Left hindlimb (tissue), 1 donor: ENCODE measurements around the gene ACTR2.
"Not testable (repeated sequence)": the region's sequence is repeated elsewhere in the genome, so short reads cannot be mapped to it uniquely, and the experiment has no call there.

Source experiments
- DNase-seq: peaks from one replicate; pipeline ENCODE4 v3.0.0-alpha.2; 2018

The ACTR2 gene

DNA sequence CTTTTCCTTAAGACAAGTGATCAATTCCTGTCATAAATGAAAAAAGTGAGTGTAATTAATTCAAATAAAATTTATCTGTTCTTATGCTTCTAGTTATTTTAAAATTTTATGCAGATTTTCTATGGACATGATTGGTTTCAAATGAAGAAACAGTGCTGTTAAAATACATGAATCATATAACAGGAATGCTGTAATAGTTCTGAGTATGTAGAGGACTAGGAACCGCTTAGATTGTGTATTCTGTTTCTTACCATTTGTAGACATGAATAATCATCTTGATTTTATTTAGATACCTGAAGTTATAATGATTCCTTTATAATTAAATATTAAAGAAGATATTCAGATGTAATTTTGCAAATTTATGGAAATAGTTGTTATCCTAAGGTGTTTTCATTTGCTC, 3.5 kb downstream of the ACTR2 start:
- DNase-seq, result no peak

DNA sequence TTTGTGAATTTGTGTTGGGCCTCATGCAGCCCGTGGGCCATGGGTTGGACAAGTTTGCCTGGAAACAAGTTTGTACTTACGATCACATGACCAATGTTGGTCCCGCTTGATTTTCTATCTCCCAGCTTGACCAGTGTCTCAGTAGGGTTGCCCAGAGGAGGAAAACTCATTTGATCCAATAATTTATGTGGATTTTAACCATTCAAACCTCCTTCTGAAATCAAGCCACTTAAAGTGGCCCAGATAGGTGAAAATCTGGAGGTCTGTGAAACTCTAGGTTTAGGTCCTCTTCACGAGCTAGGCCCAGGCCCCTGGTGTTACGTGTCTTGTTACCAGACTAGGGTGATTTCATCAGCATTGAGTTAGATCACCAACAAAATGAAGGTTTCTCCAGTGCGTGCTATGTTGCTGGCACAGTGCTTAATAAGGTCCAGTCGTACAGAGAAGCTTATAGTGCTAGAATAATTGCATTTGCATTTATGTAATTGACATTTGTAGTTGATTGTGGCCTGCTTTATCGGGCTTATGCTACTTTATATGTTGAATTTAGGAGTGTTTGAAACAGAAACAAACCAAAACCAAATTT, 4.4 kb downstream of the ACTR2 start:
- no peak for DNase-seq

DNA sequence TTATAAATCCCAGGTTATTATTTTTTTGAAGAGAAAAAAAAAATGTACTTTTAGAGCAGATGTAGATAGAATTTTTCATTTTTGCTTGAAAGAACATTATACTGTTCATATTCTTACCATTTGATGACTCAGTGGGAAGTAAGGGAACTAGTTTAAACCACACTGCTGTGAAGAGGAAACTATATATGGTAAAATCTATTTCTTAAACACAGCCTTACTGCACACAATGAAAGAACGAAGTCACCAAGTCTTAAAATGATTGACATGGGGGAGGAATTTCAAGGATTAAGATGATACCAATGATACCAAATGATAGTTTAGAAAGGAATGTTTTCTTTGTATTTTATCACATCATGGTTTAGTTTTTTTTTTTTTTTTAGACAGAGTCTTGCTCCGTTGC, 5.0 kb downstream of the ACTR2 start:
- no peak for DNase-seq

DNA sequence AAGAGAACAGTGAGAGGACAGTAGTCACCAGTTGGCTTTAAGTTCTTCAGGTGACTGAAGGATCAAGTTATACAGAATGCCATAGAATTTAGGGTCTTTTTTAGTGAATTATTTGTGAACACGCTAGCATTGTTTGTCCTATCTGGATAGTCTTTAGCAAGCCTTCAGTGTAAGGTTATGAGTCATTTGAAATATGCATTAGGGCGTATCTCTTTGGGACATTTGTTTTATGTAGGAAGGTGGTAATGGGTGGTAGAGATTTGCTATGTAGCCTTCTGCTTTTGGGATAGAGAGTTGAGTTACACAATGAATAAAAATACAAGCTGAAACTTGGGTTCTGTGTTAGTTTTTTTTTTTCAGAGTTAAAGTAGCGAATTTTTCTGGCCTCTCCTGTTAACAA, 13.0 kb downstream of the ACTR2 start:
- no peak for DNase-seq

DNA sequence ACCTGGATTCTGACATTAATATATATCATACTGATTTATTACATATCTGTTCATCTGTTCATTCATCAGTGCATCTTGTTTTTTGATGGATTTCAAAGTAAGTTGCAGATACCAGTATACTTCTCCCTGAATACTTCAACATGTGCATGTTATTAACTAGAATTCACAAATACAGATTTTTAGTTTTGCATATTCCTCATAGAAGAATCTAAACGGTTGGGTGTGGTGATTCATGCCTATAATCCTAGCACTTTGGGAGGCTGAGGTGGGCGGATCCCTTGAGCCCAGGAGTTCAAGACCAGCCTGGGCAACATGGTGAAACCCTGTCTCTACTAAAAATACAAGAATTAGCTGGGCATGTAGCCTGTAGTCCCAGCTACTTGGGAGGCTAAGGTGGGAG, 16.8 kb downstream of the ACTR2 start:
- not testable (repeated sequence) for DNase-seq

DNA sequence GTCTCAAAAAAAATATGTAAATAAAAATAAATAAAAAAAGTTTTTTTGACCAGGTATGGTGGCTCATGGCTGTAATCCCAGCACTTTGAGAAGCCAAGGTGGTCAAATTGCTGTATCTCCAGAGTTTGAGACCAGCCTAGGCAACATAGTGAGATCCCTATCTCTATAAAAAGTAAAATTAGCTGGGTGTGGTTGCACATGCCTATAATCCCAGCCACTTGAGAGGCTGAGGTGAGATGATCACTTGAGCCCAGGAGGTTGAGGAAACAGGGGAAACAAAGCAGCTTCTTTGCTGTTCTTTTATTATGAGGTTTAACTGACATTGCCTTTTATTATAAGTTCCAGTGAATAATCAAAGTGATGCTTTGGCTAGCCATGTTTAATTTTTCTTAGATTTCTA, 25.0 kb downstream of the ACTR2 start:
- no peak for DNase-seq

DNA sequence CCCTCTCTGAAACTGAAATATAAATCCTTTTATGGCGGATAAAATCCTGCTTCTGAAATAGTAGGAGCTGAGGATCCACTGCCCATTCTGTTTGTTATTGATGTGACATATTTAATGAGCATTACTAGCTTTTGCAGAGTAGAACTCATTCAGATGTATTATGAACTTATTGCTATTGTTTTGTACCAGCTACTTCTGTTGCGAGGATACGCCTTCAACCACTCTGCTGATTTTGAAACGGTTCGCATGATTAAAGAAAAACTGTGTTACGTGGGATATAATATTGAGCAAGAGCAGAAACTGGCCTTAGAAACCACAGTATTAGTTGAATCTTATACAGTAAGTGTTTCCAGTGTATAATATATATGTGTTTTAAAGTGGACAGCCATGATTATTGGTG, 27.7 kb downstream of the ACTR2 start:
- no peak for DNase-seq

DNA sequence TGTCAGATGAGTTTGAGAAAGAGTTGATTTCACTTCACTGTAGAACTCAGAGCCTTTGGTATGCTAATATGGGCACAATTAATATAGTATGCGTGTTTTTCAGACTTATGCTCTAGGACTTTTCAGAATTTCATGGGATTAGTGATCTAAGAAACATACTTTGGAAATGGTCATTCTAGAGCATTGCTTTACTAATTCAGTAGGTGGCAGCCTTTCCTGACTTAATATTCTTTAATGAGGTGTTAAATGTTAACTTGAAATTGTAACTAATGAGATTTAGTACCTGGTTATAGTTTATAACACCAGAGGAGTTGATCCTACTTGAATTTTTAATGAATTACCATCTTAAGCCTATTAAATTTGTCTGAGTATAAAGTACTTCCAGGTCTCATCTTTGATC, 28.4 kb downstream of the ACTR2 start:
- DNase-seq, result no peak

DNA sequence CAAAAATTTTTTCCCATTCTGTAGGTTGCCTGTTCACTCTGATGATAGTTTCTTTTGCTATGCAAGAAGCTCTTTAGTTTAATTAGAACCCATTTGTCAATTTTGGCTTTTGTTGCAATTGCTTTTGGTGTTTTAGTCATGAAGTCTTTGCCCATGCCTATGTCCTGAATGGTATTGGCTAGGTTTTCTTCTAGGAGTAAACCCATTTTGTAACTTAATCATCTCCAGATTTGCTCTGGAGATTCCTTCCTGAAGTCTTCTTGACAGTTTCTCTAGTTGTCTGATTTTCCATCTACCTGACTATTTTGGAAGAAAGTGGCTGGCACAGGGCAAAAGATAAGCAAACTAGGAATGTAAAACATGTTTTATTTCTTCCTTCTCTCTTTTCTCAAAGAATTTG, 30.2 kb downstream of the ACTR2 start:
- DNase-seq, result not testable (repeated sequence)

DNA sequence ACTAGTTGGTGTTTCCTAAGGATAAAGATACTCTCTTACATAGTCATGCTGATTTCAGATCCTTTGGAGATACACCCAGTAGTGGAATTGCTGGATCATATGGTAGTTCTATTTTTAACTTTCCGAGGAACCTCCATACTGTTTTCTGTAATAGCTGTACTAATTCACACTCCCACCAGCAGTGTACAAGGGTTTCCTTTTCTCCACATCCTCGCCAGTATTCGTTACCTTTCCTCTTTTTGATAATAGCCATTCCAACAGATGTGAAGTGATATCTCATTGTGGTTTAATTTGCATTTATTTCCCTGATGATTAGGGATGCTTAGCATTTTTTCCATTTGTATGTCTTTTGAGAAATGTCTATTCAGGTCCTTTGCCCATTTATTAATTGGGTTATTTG, 34.0 kb downstream of the ACTR2 start:
- DNase-seq, result no peak

DNA sequence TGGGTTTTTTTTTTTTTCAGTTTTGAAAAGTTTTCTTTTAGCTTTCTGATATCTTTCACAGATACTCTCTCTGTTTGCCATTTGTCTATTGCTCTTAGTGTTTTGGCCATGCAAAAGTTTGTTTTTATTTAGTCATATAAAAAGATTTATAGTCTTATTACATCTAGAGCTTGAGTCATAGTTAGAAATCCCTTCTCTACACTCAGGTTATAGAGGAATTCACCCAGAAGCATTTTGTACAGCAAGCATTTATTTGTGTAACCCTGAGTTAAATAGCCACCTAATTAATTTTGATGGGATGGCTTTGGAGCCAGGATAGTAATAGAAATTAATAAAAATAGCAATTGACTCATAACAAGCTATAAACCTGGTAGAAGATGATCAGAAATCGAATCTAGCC, 35.6 kb downstream of the ACTR2 start:
- no peak for DNase-seq

DNA sequence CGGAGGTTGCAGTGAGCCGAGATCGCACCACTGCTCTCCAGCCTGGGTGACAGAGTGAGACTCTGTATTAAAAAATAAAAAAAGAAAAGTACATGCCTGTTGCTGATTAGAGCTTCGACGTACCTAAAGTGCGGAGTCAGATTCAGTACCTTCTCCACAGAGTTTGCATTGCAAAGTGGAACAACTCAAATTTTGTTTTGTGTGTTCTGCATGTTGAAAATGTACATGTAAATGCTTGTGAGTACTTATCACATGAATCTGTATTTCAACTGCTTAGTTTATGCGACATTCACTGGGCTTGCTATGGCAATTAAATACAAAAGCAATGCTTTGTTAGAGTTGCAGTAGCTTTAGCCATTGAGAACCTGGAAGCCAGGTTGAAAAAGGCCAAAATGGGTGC, 36.4 kb downstream of the ACTR2 start:
- DNase-seq, result no peak

DNA sequence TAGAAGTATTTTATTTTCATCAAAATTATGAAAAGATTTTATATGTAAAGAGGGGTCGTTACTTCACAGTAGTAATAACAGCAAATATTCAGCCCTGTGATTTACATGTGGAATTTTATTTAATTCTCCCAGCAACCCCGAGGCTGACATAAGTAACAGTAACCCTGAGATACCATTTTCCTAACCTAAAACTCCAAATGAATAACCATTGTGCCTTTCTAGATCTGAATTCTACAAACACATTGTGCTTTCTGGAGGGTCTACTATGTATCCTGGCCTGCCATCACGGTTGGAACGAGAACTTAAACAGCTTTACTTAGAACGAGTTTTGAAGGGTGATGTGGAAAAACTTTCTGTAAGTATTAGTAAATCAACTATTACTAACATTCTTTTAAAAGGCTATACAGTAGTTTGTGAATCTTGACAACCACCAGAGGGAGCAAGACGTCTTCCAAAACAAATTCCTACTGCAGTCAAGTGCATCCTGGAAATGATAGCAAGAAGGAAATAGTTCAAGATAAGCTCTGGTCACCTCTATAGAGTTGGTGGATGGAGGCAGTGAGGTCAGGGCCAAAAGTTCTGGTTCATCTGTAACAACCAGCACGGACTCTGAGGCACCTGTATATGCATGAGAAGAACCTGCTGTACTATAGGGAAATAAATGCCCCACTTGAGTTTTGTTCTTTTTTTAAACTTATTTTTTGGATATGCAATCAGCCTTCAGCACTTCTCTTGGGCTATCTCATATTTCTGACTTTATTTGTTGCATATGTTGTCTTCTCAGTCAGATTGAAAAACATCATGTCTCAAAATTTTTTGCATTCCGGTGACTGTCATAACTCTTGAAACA, 37.4 kb downstream of the ACTR2 start:
- DNase-seq, result no peak

DNA sequence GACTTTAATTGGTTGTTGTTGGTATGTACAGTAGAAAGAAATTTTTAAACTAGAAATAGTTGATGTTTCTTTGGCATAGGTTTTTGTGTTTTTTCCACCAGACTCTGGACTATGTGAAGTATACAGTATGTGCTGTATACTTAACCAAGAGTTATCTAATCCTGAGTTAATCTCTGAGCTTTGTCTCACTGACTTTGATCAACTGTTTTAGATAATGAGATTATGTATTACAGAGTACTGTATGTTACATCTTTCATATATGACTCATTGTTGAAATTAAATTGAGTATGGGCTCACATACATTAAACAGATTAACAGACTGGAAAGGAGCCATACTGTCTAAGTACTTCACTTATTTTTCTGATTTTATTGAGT, 38.0 kb downstream of the ACTR2 start:
- no peak for DNase-seq

DNA sequence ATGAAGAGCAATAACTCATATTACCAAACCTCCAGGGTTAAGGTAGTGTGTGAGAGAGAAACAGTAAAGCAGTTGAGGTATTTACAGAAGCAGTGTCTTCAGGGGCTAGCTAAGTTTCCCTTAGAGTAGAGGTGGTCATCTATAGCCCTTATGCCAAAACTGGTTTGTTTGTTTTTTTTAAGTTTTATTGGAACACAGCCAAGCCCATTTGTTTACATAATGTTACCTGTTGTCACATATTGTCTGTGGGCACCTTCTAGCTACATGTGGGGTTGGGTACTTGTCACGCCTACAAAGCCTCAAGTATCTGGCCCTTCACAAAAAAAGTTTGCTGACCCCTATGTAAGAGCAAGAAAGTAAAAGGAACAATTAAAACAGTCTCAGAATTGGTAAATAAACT, 39.4 kb downstream of the ACTR2 start:
- no peak for DNase-seq

DNA sequence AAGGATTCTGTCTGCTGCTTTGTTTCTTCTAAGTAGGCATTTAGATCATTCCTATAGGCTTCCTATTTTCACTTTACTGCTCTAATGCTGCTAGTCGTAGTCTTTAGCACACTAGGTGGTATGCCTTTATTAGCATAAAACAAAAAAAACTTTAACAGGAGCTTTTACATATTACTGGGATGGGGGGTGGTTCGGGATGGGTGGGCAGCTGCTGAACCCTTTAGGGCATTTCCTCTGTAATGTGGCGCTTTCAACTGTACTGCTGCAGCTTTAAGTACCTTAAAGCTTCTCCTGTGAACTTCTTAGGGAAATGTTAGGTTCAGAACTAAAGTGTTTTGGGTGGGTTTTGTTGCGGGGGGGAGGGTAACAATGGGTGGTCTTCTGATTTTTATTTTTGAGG, 41.3 kb downstream of the ACTR2 start:
- no peak for DNase-seq

DNA sequence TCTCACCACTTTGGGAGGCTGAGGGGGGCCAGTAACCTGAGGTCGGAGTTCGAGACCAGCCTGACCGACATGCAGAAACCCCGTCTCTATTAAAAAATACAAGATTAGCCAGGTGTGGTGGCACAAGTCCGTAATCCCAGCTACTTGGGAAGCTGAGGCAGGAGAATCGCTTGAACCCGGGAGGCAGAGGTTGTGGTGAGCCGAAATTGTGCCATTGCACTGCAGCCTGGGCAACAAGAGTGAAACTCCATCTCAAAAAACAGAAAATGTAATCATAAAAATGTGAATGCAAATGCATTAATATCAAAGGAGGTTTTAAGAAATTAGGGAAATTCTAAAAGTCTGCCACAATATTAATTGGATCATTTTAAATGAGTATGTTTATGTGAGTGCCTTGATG, 45.7 kb downstream of the ACTR2 start:
- DNase-seq, result no peak

DNA sequence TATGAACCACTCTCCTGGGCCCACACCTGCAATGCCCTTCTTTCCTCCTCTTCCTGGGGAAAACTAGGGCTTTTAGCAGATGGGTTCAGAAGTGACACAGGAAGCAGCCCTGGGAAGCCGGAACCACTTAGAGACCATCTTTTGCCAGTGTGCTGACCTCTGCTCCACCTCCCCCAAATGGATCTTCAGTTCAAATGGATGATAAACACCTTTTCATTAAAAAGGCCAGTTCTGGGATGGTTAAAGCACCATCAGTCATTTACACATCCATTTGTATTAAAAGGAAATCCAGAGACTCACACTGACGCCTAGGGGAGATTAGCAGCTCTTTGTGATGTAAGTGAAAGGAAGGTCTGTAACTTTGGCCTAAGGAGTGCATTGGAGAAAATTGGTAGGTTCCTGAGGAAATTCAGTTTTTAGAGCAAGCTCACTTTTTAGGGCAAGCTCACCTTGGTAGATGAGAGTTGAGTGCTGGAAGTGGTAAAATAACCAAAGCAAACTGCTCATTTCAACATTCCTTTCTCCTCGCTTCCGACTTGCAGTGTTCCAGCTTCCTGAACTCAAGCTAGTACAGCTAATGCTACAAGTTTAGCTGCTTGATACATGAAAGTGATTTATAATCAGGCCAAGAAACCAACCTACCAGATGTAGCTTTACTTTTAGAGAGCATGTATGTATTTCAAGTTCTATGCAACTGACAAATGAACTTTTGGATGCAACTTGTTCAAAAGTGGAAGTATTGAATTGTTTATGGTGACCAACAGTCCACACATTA, 47.7 kb downstream of the ACTR2 start:
- DNase-seq, result no peak

DNA sequence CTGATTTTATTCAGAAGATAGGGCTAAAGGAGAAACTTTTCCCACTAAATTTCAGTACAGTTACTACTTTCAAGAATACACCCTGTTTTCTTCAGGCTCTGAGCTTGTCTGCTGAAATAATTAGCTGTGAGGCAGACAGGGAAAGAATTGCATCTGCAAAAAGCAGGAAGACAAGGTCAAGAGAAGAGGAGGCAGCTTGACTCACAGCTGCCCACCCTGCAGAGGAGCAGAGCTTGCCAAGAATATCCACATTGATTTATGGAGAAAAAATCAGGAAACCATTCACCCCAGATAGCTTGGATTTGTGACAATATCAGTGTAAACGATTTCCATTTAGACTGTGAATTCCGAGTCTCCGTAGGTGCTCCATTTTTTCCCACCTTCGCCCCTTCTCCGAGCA, 49.0 kb downstream of the ACTR2 start:
- DNase-seq, result no peak

DNA sequence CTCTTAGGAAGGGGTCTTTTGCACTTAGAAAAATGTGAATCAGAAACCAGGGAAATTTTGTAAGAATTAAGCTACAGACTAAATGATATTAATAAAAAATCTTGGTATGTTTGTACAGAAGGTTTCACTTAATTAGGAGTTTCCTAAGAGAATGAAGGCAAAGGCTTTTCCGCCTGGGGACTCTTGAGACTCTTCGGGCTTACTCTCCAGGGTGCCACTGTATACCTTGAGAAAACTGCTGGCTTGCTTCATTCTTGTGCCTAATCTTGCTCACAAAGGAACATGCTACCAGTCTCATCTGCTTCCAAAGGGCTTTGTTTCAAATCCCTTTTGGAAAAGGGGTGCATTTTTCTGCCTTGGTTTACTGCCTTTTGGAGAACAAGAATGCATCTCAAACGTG, 49.5 kb downstream of the ACTR2 start:
- no peak for DNase-seq

DNA sequence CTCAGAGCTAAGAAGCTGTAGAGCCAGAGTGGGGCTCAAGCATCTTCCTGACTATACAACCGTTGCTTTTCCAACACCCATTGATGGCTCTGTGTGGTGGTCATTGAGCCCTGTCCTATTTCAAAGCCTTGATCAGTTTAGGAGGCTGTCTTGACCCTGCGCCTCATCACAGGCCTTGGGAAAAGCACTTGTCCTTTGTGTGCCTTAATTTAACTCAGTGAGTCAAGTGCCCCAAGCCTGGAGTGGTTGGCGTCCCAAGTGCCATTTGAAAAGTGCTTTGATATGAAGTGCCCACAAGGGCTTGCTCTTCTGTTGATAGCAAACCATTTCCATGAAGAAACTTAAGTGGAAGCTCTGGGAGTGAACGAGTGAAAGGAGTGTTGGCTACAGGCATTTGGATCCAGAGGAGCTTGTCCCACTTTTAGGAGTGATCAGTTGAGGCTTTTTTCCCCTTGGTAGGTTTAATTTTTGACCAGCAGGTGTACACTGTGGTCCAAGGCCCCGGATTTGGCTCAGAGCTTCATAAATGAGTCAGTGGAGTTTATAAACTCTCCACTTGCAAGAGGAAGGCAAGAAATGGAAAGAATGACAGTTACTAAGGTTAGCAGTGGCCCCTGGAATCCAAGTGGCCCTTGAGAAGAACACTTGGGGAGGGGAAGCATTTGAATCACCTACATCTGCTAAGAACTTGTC, 50.3 kb downstream of the ACTR2 start:
- no peak for DNase-seq

DNA sequence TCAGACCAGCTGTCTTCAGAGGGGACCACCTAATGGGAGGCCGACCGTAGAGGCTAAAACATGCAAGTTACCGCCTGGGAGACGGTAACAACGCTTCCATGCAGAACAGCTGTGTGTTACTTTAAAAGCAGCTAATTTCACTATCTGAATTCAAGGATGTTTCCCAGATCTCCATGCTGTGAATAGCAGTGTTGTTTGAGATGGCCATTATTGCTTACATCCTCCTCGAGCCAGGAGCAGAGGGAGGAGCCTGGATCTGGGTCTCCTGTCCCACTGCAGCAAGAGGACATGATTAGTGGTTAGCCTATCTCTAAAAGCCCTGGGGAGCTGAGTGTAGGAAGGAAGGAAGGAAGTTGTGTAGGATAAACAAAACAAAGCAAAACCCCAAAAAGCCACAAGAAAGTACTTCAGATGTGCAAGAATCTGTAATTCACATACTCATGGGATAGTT, 50.9 kb downstream of the ACTR2 start:
- peak; percentile 55 for DNase-seq

DNA sequence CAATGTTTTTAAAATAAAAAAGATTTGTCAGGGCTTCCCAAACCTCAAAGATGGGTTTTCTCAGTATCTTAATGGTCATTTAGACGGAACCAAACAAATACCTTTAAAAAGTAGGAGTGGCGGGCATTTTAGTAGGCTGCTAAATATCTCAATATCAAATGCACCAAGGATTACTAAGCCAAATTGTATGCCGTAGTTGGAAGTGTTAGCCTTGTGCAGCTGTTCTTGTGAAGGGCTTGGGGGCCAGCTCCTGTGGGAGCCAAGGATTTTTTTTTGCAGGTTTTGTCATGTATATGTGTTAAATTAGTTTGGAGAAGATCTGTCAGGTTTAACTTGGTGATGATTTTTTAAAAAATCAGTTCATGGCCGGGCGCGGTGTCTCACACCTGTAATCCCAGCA, 52.1 kb downstream of the ACTR2 start:
- no peak for DNase-seq
